ENCODE measurements around the gene FAM110C.

FAM110C gene

GRCh38 chr2:66853-67252 is 20.5 kb upstream of the FAM110C start:
- Histone ChIP-seq H3K4me3 (ENCODE audit: low read depth, low read length) (no peak overlapping the region), H3K9me3 (ENCODE audit: severe bottlenecking) (no peaks in the 10 kb centered on the region), H3K36me3 (no peaks in the 10 kb centered on the region), H3K27me3 (ENCODE audit: insufficient read depth, low read depth, severe bottlenecking) (peaks cover 5% of the 10 kb centered on the region), H3K27ac (no peak overlapping the region)
- no peak for DNase-seq
- TF ChIP-seq, protein P1, sequence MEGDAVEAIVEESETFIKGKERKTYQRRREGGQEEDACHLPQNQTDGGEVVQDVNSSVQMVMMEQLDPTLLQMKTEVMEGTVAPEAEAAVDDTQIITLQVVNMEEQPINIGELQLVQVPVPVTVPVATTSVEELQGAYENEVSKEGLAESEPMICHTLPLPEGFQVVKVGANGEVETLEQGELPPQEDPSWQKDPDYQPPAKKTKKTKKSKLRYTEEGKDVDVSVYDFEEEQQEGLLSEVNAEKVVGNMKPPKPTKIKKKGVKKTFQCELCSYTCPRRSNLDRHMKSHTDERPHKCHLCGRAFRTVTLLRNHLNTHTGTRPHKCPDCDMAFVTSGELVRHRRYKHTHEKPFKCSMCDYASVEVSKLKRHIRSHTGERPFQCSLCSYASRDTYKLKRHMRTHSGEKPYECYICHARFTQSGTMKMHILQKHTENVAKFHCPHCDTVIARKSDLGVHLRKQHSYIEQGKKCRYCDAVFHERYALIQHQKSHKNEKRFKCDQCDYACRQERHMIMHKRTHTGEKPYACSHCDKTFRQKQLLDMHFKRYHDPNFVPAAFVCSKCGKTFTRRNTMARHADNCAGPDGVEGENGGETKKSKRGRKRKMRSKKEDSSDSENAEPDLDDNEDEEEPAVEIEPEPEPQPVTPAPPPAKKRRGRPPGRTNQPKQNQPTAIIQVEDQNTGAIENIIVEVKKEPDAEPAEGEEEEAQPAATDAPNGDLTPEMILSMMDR (IDR thresholded peaks at IDR 0.05; ENCODE audit: low read depth, low read length) = no peak

DNA sequence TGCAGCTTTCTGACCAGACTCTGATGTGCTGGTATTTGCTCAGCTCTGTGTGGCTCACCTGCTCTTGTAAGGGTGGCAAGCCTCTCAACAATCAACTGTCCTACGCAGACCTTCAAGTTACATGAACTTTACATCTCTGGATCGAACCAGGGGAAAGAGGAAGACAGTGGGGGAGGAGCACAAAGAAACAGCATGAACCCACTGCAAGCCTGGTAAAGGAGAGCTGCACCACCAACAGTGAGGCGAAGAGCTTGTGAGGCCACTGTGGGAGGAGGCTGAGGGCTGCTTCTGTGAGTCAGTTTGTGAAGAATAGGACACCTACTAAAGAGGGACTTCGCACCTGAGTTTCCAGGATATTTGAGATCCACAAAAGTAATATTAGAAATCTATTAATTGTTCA is 18.8 kb upstream of the FAM110C start:
- TF ChIP-seq, protein P1 (IDR thresholded peaks at IDR 0.05; ENCODE audit: low read depth, low read length) = no peak
- no peak overlapping the region for H3K27ac ChIP-seq

GRCh38 chr2:55587-56448 is 9.5 kb upstream of the FAM110C start:
- no peaks in the 10 kb centered on the region for H3K36me3 ChIP-seq
- H3K4me3 ChIP-seq (ENCODE audit: low read depth, low read length) = no peak overlapping the region
- TF ChIP-seq, protein P1 (IDR thresholded peaks at IDR 0.05; ENCODE audit: low read depth, low read length) = no peak
- no peak overlapping the region for H3K27ac ChIP-seq
- peaks cover 22% of the 10 kb centered on the region for H3K9me3 ChIP-seq (ENCODE audit: severe bottlenecking)
- no peak for DNase-seq
- peaks cover 12% of the 10 kb centered on the region for H3K27me3 ChIP-seq (ENCODE audit: insufficient read depth, low read depth, severe bottlenecking)

More for the DNA sequence above, 18.8 kb upstream of the FAM110C start:
- H3K27me3 ChIP-seq (ENCODE audit: insufficient read depth, low read depth, severe bottlenecking) = no peaks in the 10 kb centered on the region
- DNase-seq = no peak
- no peaks in the 10 kb centered on the region for H3K9me3 ChIP-seq (ENCODE audit: severe bottlenecking)
- no peaks in the 10 kb centered on the region for H3K36me3 ChIP-seq
- H3K4me3 ChIP-seq (ENCODE audit: low read depth, low read length) = no peak overlapping the region

DNA sequence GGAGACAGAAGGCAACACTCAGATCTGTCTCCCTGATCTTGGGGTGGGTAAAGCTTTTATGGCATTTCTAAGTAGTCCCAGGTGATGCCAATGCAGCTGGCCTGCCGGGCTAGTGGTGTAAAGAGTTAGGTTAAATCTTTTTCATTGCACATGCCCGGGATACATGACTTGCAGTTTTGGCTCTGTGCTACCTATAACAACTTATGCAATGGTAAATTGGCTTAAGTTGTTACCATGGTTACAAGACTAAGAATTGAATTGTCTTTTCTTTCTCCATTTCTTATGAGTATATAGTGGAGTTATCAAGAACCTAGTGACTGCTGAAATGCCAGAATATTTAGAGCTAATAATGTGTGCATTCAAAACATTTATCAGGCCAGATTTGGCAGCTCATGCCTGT is 5.3 kb upstream of the FAM110C start:
- Histone ChIP-seq H3K36me3 (no peaks in the 10 kb centered on the region), H3K9me3 (ENCODE audit: severe bottlenecking) (peaks cover 1% of the 10 kb centered on the region), H3K4me3 (ENCODE audit: low read depth, low read length) (no peak overlapping the region), H3K27me3 (ENCODE audit: insufficient read depth, low read depth, severe bottlenecking) (peaks cover 28% of the 10 kb centered on the region), H3K27ac (no peak overlapping the region)
- TF ChIP-seq, protein P1 (IDR thresholded peaks at IDR 0.05; ENCODE audit: low read depth, low read length) = no peak
- DNase-seq = no peak

- H3K36me3 ChIP-seq = no peaks in the 10 kb centered on the region
- TF ChIP-seq, protein P1 (IDR thresholded peaks at IDR 0.05; ENCODE audit: low read depth, low read length) = no peak
- no peak for DNase-seq
- no peak overlapping the region for H3K4me3 ChIP-seq (ENCODE audit: low read depth, low read length)
- peaks cover 53% of the 10 kb centered on the region for H3K27me3 ChIP-seq (ENCODE audit: insufficient read depth, low read depth, severe bottlenecking)
- H3K27ac ChIP-seq = no peak overlapping the region
- H3K9me3 ChIP-seq (ENCODE audit: severe bottlenecking) = no peaks in the 10 kb centered on the region
Measured at GRCh38 chr2:47737-48136, 1.4 kb upstream of the FAM110C start.
